Upper lobe of left lung (tissue), 4 donors: Measurements from ENCODE around the gene MCOLN3.

Source experiments
- CTCF ChIP-seq, 6 experiments: fragments of 450-650 bp in 4 of 6; fragments of 200-600 bp in 2 of 6; sonication (generic) in 2 of 6; IDR thresholded peaks; one replicate each; pipeline ENCODE4 v1.5.1; 2016 to 2019; ENCODE audit warnings: antibody characterized with exemption in 6 of 6
- POLR2A ChIP-seq, 4 donors: fragments of 450-650 bp; IDR thresholded peaks; one replicate each; pipeline ENCODE4 v1.5.1; 2016 to 2017; ENCODE audit warnings: antibody characterized with exemption in 4 of 4, mild to moderate bottlenecking in 2 of 4

GRCh38 chr1:85041793-85042192, 6.5 kb downstream of the MCOLN3 start:
- TF ChIP-seq CTCF (IDR thresholded peaks at IDR 0.05) (no peak), POLR2A (IDR thresholded peaks at IDR 0.05) (no peak)
